ENCODE measurements around the gene FGD6. TPM values are rescaled to one million over a fixed set of nuclear protein-coding genes. Genes with fewer than 3 reads are reported as not detected.
"Not testable (repeated sequence)": the region's sequence is repeated elsewhere in the genome, so short reads cannot be mapped to it uniquely, and the experiment has no call there.

Gene FGD6
- total RNA-seq, 1 donor from 2014 or later, result 19.9 TPM

DNA sequence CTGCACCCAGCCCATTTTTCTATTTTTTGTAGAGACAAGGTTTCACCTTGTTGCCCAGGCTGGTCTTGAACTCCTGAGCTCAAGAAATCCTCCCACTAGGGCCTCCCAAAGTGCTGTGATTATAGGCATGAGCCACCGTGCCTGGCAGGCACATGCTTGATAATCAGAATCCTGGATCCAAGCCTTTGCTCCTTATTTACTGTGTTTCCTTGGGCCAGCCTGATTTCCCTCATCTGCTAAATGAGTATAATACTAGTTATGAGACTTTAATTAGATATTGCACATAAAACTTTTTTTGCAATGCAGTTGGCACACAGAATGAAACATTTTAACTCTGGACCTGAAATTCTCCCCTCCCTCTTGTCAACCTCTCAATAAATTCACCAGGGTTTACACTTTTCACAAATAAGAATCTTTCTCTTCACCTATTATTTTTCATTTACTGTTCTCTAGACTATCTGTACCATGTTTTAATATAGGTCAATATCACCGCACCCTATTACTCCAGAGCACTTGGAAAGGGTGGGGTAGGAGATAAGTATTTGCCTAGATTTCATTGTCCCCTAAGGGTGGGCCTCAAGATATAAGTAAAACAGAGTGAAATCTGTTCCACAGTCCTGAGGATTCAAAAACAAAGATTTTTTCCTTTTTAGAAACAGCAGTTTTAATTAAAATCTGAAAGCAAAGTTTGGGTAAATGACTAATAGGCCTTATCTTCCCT, 74.7 kb downstream of the FGD6 start:
- DNase-seq (ENCODE audit: low spot score), result no peak
- intact Hi-C loops (cut with DNase I), result loop anchor here (5.0 kb wide), 1 partner anchor 75 kb away; the partner anchor contains the start of genes FGD6 and VEZT

DNA sequence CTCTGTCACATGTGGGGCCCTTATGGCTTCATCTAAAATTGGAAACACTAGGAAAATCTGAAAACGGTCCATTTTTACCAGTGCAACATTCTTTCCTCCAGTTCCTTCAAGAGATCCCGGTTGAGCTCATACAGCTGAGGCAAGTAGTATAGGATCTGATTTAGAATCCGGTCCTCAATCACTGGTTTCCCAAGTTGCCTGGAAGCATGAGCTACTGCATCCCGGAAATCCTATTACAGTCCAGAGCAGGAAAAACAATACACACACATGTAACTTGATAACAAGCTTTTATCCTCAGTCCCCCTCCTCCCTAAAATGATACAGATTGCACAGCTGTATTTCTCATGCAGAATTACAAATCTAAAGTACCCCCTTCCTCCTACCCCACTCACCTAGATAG, 76.0 kb downstream of the FGD6 start:
- no peak for DNase-seq (ENCODE audit: low spot score)
- intact Hi-C loops (cut with DNase I), result loop anchor here (5.0 kb wide), 1 partner anchor 76 kb away; the partner anchor contains the start of genes FGD6 and VEZT

DNA sequence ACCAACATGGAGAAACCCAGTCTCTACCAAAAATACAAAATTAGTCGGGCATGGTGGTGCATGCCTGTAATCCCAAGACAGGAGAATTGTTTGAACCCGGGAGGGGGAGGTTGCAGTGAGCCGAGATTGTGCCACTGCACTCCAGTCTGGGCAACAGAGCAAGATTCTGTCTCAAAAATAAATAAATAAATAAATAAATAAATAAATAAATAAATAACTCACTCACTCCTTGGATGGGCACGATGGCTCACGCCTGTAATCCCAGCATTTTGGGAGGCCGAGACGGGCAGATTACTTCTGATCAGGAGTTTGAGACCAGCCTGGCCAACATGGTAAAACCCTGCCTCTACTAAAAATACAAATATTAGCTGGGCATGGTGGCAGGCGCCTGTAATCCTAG, 79.2 kb downstream of the FGD6 start:
- intact Hi-C loops (cut with DNase I); DNase-seq (ENCODE audit: low spot score): not testable (repeated sequence)

- DNase-seq (ENCODE audit: low spot score), result no peak
- intact Hi-C loops (cut with DNase I), result no loop called here
Measured at GRCh38 chr12:95136598-95136997, 80.7 kb downstream of the FGD6 start.

DNA sequence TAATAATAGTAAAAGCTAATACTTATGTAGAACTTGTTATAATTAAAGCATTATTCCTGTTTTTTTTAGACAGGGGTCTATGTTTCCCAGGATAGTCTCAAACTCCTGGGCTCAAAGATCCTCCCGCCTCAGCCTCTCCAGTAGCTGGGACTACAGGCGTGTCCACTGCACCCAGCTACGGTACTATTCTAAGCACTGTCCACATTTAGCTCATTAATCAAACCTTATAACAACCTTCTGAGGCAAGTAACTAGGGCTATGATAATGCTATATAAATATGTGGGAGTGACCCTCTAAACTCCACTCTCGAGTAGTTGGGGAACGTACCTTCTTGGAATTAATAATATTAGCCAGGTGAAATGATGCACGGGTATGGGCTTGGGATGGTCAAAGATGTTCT, 83.2 kb downstream of the FGD6 start:
- DNase-seq (ENCODE audit: low spot score), result no peak
- intact Hi-C loops (cut with DNase I), result no loop called here

GRCh38 chr12:95131589-95132340, 85.5 kb downstream of the FGD6 start:
- intact Hi-C loops (cut with DNase I), result no loop called here
- no peak for DNase-seq (ENCODE audit: low spot score)

DNA sequence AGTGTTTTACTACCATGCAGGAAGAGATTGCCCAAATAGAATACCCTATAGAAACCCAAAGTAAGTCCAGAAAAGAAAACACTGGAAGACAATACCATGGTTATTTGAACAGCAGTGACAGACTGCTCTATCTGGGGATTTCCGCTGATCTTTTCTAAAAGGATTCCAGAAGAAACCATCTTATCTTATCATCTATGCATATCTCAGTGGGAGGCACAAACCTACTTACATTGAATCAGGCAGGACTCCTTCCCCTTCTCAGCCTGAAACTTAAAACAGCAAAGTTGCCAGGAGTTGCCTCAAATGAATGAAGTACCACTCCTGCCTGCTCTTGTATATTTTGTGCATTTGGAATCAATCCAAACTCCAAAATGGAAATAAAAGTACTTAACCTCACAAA, 87.2 kb downstream of the FGD6 start:
- DNase-seq (ENCODE audit: low spot score), result no peak
- intact Hi-C loops (cut with DNase I), result no loop called here

GRCh38 chr12:95129115-95129514, 88.2 kb downstream of the FGD6 start:
- intact Hi-C loops (cut with DNase I), result no loop called here
- DNase-seq (ENCODE audit: low spot score), result no peak

GRCh38 chr12:95126736-95127135, 90.5 kb downstream of the FGD6 start:
- intact Hi-C loops (cut with DNase I), result no loop called here
- no peak for DNase-seq (ENCODE audit: low spot score)

DNA sequence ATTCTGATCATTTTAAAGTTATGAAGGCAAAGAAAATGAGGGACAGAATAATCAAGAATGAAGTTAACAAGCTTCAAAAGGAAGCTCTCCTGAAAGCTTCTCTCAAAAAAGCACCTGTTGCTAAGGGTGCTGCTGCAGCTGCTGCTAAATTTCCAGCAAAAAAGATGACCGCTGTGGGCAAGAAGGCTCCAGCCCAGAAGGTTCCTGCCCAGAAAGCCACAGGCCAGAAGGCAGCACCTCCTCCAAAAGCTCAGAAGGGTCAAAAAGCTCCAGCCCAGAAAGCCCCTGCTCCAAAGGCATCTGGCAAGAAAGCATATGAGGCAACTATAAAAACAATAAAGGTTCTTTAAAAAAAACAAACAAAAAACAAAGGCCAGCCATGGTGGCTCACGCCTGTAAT, 91.2 kb downstream of the FGD6 start:
- intact Hi-C loops (cut with DNase I), result no loop called here
- DNase-seq (ENCODE audit: low spot score), result no peak

DNA sequence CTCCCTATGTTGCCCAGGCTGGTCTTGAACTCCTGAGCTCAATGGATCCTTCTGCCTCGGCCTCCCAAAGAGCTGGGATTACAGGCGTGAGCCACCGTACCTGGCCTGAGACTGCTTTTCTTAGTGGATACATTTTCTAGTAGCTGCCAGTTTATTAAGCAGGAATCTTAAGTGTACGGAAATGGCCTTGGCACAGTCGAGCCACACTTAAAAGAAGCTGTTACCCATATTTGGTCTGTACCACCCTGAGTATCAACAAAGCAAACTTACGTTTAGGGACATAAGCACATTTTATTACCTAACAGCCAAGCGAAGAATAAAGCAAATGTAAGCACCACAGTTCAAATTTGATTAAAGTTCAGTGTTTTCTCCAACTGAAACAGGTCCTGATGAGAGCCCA, 93.2 kb downstream of the FGD6 start:
- no peak for DNase-seq (ENCODE audit: low spot score)
- intact Hi-C loops (cut with DNase I), result no loop called here

- DNase-seq (ENCODE audit: low spot score), result no peak
- intact Hi-C loops (cut with DNase I), result loop anchor here (5.0 kb wide), 1 partner anchor 99 kb away; the partner anchor contains the start of genes FGD6 and VEZT
Measured at GRCh38 chr12:95118788-95119179, 98.5 kb downstream of the FGD6 start.

DNA sequence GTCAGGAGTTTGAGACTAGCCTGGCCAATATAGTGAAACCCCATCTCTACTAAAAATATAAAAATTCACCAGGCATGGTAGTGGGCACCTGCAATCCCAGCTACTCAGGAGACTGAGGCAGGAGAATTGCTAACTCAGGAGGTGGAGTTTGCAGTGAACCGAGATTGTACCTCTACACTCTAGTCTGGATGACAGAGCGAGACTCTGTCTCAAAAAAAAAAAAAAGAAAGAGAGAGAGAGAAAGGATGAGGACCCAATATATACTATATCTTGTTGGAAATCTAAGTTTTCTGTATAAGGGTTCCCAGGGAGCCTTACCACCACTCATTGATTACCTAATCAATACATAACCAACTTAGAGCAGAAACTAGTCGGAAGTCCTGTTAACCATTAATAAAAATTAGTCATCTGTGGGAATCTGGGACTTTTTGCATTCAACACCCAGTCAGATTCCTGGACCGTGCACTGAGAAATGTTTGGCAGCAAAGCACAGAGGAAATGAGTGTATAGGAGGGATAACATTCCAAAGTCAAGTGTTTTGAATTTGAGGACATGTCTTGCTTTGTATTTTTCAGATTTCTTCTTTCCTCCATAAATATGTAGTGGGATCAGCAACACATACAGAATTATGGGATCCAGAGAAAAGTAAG, 99.0 kb downstream of the FGD6 start:
- intact Hi-C loops (cut with DNase I), result loop anchor here (5.0 kb wide), 1 partner anchor 99 kb away; the partner anchor contains the start of genes FGD6 and VEZT
- no peak for DNase-seq (ENCODE audit: low spot score)

DNA sequence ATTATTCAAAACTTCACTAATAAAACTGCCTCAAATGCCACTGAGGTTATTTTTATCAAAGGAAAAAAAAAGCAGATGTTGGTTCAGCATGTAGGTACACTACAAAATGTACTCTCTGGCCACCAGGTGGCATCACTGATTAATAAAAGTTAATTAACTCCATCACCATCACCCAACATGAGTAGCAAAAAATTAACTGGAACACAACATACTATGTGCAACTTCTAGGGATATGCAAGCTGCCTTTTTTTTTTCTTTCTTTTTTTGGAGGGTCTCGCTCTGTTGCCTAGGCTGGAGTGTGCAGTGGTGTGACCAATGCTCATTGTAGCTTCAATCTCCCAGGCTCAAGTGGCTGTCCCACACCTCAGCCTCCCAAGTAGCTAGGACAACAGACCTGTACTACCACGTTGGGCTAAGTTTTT, 100.1 kb downstream of the FGD6 start:
- intact Hi-C loops (cut with DNase I), result loop anchor here (2.0 to 5.0 kb wide), 2 partner anchors 100 to 418 kb away; partner anchors contain the start of genes FGD6 and VEZT
- DNase-seq (ENCODE audit: low spot score), result no peak

GRCh38 chr12:95116773-95117172, 100.5 kb downstream of the FGD6 start:
- DNase-seq (ENCODE audit: low spot score), result no peak
- intact Hi-C loops (cut with DNase I), result loop anchor here (1.0 to 5.0 kb wide), 3 partner anchors 101 to 418 kb away; partner anchors contain the start of genes FGD6 and VEZT

DNA sequence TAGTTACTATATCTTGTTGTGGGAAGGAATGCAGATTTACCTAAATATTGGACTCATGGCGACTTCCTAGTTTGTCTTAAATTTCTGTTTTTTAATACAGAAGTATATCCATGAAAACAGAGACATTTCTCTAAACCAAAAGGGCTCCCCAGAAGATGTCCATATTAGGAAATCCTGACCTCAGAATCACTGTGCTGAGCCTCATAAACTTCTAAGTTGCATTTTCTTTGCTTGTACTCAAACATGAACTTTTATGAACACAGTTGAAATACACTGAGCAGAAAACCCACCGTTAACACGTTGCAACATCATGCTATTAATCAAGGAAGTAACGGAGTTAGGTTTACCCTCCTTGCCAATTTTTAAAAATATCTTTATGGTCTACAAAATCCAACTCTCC, 100.9 kb downstream of the FGD6 start:
- DNase-seq (ENCODE audit: low spot score), result no peak
- intact Hi-C loops (cut with DNase I), result loop anchor here (1.0 to 5.0 kb wide), 3 partner anchors 101 to 418 kb away; partner anchors contain the start of genes FGD6 and VEZT

DNA sequence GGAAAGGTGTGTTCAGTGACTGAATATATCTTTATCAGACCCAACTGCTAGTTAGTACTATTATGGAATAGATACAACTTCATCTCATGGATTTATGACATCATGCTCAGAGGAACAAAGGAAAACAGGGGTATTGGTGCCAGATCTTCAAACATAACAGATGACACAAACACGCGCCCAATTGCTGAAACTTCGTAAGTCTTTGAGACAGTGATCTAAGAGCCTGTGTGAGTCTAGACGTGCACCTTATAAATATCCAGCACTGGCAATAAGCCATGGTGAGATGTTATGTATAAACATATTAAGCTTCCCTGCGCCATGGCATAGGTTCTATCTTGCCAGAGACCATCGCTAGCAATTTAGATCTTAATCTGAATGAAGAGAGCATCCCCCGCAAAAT, 101.6 kb downstream of the FGD6 start:
- no peak for DNase-seq (ENCODE audit: low spot score)
- intact Hi-C loops (cut with DNase I), result loop anchor here (1.0 to 5.0 kb wide), 3 partner anchors 102 to 419 kb away; partner anchors contain the start of genes FGD6 and VEZT

DNA sequence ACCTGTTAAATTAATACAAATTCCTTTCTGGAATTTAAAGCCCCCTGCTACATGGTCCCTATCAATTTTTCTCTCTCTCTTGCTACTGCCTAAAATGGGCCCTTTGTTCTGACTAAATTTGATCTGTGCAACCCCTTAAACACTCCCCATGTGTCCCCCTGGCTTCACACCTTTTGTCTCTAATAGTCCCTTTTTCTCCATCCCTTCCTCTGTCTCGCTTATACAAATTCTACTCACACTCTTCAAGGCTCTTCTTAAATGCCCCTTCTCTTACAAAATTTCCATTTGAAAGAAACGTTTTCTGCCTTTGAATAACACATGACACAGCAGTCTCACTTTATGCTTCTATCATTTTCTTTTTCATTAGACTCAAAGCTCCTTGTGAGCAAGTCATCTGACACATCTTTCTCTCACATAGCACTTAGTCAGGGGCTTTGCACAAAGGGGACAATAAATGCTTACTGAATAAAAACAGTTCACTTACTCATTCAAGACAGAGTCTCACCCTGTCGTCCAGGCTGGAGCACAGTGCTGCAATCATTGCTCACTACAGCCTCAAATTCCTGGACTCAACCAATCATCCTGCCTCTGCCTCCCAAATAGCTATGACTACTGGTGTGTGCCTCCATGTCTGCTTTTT, 102.4 kb downstream of the FGD6 start:
- intact Hi-C loops (cut with DNase I), result loop anchor here (5.0 kb wide), 1 partner anchor 102 kb away; the partner anchor contains the start of genes FGD6 and VEZT
- no peak for DNase-seq (ENCODE audit: low spot score)

- no peak for DNase-seq (ENCODE audit: low spot score)
- intact Hi-C loops (cut with DNase I), result no loop called here
Measured at GRCh38 chr12:95107362-95107761, 109.9 kb downstream of the FGD6 start.

All from cardiac septum (tissue), 1 donor.